ENCODE results near the gene SORL1.

- TF ChIP-seq POLR2A (IDR thresholded peaks at IDR 0.05; ENCODE audit: control extremely low read depth in 1 of 2, low read depth in 2 of 2, low read length in 2 of 2), result no peak
- TF ChIP-seq POLR2AphosphoS5 (IDR thresholded peaks at IDR 0.05; ENCODE audit: low read depth, low read length), result no peak
- TF ChIP-seq SP1 (IDR thresholded peaks at IDR 0.05; ENCODE audit: low read depth, low read length), result no peak
- TF ChIP-seq TBP (IDR thresholded peaks at IDR 0.05; ENCODE audit: low read depth, low read length), result no peak
- no peak for TF ChIP-seq CTCF (IDR thresholded peaks at IDR 0.05; ENCODE audit: control extremely low read depth in 1 of 3, insufficient read depth in 1 of 3, low read depth in 1 of 3, low read length in 3 of 3)
- no peak for TF ChIP-seq KDM1A (IDR thresholded peaks at IDR 0.05; ENCODE audit: borderline replicate concordance, low read length)
- TF ChIP-seq CREB1 (IDR thresholded peaks at IDR 0.05), result no peak
- no peak for TF ChIP-seq JUND (IDR thresholded peaks at IDR 0.05; ENCODE audit: low read length)
Observed at GRCh38 chr11:121543836-121544380, 91.8 kb downstream of the SORL1 start.

Data from H1 (cell line).